Esophagus squamous epithelium (tissue), 4 donors: ENCODE results near the gene ZNF678.

ENCODE experiments used
- CTCF ChIP-seq, 6 experiments: fragments of 450-650 bp in 4 of 6; fragments of 200-600 bp in 2 of 6; sonication (generic) in 2 of 6; IDR thresholded peaks; one replicate each; pipeline ENCODE4 v1.5.1; 2016 to 2019; ENCODE audit warnings: antibody characterized with exemption in 6 of 6, mild to moderate bottlenecking in 4 of 6, moderate library complexity in 4 of 6
- POLR2A ChIP-seq, 4 donors: fragments of 450-650 bp; IDR thresholded peaks; one replicate each; pipeline ENCODE4 v1.6.1; 2017; ENCODE audit warnings: antibody characterized with exemption in 4 of 4, mild to moderate bottlenecking in 4 of 4, moderate library complexity in 3 of 4

DNA sequence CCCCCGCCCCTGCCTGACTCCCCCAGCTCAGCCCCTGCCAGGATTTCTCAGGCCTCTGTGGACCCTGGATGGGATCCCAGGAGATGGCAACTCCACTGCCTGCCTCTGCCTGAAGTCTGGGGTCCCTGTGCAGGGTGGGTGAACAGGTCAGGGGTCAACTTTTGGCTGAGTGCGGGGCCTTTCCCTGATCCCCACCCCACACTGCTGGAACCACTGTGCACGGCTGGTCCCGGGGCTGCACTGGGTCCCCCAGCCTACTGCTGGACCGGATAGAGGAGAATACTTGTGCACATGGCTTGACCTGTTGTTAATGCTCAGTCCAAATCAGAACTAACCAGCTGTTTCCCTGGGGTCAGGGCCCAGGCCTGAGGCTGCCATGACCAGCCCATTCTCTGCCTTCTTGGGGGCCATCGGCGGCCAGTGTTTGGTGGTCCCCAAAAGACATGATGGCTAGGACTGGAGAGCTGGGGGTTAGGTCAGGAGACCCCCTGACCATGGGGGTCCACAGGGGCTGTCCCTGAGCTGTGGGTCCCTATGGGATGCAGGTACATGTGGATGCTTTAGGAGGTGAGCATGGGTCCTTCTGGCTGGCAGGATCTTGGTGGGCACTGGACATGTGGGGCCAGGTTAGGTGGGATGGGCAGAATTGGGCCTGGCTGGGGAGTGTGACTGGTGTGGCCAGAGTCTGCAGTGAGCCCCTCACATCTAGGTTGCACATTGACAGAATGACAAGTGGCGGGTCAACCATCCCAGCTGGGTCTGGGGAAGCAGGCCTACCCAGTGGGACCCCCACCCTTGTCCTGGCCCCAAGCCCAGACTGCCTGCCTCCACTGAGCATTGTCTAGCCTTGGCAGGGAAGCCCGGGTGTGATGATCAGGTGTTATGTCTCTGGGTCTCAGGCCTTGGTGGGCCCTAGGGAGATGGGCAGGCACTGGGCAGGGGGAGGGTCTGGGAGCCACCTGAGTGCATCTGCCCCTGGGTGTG is 19.0 kb upstream of the ZNF678 start:
- TF ChIP-seq CTCF (IDR thresholded peaks at IDR 0.05) = no peak
- no peak for TF ChIP-seq POLR2A (IDR thresholded peaks at IDR 0.05)
